Stomach (tissue), 4 donors: ENCODE data around the gene MYL7.

Source experiments
- CTCF ChIP-seq, 7 experiments: fragments of 450-650 bp in 4 of 7; fragments of 200-600 bp in 3 of 7; sonication (generic) in 3 of 7; IDR thresholded peaks; one replicate each; pipeline ENCODE4 v1.5.1; 2016 to 2019; ENCODE audit warnings: antibody characterized with exemption in 7 of 7, control low read depth in 2 of 7, mild to moderate bottlenecking in 1 of 7
- POLR2A ChIP-seq, 4 donors: fragments of 450-650 bp; IDR thresholded peaks; one replicate each; pipeline ENCODE4 v1.6.1; 2016; ENCODE audit warnings: antibody characterized with exemption in 4 of 4, control low read depth in 2 of 4, mild to moderate bottlenecking in 1 of 4, moderate library complexity in 1 of 4
- POLR2AphosphoS5 ChIP-seq, 3 donors: sonication (generic); formaldehyde crosslinking; IDR thresholded peaks; one replicate each; pipeline ENCODE4 v1.6.1; 2016; ENCODE audit warnings: antibody characterized with exemption in 3 of 3

DNA sequence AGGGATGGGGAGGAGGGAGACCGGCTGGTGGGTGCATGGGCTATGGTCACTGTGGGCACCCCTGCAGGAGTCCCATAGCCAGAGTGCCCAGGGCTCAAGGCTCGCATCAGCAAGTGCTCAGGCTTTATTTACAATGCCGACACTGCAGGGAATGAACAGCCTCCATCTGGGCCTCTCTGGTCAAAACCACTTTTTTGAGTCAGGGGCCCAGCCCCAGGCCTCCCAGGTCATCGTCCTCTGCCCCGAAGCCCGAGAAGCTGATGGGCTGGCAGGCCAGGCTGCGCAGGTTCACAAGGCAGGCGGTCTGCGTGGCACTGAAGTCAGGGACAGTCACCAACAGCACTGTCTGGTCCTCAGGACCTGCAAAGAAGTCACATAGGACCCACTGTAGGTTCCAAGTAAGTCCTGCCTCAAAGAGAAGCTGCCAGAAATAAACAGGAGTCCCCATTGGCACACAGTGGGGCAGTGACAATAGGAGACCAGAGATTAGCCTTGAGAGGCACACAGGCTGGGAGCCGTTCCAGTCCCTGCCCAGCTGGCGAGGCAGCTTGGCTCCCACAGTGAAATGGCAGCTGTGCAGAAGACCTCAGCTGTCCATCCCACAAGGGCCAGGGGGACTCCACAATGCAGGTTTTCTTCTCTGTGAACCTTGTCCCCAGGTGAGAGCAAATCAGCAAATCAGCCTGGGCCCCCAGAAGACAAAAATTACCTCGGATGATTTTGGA lies 26.4 kb downstream of the MYL7 start:
- TF ChIP-seq POLR2A (IDR thresholded peaks at IDR 0.05) (no peak), CTCF (IDR thresholded peaks at IDR 0.05) (no peak), POLR2AphosphoS5 (IDR thresholded peaks at IDR 0.05) (no peak)
